Ecto neural progenitor cell (in vitro differentiated cells): ENCODE results near the gene CTDP1.

Experiments used
- DNase-seq: peaks from one replicate; pipeline ENCODE4 v3.0.0-alpha.2; 2018; ENCODE audit warnings: low spot score

The CTDP1 gene

GRCh38 chr18:79644666-79645057 is 34.9 kb upstream of the CTDP1 start:
- DNase-seq = no peak

- DNase-seq = no peak
Observed at GRCh38 chr18:79645291-79645983, 34.2 kb upstream of the CTDP1 start.

DNA sequence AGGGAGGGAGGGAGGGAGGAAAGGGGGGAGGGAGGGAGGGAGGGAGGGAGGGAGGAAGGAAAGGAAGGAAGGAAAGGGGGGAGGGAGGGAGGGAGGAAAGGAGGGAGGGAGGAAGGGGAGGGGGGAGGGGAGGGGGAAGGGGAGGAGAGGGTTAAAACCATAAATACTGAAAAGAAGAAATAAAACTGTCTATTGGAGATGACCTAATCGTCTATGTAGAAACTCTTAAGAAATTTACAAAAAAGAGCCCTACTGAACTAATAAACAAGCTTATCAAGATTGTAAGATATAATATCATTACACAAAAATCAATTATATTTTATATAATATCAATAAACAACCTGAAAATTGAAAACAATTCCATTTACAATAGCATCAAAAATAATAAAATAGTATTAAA is 32.3 kb upstream of the CTDP1 start:
- DNase-seq = no peak

DNA sequence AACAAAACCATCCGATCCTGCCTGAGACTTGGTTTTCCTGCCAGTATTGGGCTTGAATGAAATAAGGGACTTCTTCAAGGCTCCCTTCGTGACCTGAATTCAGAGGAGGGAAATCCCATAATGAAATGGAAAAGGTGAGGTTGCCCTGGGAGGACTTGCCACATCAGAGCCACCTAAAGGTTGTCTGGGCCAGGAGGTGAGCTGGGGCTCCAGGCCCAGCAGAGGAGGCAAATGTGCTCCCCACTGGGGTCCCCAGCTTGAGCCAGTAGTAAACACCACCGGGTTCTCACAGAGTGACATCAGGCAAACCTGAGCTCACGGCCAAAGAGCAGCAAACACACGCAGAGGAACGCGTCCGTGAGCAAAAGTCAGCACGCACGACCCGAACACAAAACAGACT is 28.6 kb upstream of the CTDP1 start:
- no peak for DNase-seq

DNA sequence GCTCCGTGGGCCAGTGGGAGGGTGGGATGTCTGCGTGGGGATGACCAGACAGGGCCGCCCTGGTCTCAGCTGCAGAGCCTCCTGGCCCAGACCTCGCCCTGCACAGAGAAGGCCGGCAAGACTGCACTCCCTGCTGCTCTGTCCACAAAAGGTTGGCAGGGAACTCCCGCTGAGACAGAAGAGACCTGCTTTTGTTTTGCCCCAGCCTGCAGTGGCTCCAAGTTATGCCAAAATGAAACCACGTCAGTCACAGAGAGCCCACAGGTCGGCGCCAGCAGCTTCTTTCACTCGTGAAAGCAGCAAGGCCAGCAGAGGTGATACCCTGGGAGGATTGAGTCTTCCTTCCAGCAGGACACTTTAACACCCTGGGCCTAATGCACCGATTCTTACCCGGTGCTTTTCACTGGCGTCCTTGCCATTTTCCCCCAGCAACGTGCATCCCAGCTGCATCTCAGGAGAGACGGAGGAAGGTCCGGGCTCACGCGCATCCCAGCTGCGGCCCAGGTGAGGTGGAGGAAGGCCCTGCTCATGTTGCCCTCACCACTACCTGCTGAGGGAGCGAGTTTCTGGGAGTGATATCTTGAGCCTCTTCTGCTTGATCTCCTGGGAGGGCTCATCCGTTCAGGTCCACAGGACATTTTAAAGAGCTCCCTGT is 22.1 kb upstream of the CTDP1 start:
- DNase-seq = no peak

- DNase-seq = no peak
Observed at GRCh38 chr18:79658366-79658765, 21.2 kb upstream of the CTDP1 start.

DNA sequence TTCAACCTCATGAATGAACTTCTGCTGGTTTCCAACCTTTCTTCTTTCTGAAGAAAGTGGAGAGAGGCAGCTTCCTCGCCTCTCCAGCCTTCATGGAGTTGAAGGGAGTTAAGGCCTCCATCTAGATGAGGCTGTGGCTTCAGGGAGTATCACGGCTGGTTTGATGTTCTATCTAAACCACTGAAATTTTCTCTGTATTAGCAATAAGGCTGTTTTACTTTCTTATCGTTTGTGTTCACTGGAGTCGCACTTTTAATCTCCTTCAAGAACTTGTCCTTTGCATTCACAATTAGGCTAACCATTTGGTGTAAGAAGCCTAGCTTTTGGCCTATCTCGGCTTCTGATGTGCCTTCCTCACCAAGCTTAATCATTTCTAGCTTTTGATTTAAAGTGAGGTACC is 19.9 kb upstream of the CTDP1 start:
- no peak for DNase-seq

DNA sequence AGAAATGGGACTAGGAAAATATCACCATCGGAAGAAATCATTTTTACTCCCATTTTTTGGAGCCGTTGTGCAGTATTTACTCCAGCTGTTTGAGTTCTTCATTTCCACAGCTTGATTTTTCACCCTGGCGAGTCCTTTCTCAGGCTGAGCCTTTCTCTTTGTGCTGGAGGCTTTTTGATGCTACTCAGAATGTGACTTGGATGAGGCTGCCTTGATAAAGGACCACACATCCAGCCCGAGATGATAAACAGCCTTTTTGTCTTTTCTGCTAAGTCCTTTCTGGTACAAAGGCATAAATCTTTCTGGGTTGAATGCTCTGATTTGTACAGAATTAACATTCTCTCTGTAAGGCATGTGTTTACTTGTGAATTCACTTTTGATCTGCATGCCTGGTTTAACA is 17.6 kb upstream of the CTDP1 start:
- DNase-seq = no peak

DNA sequence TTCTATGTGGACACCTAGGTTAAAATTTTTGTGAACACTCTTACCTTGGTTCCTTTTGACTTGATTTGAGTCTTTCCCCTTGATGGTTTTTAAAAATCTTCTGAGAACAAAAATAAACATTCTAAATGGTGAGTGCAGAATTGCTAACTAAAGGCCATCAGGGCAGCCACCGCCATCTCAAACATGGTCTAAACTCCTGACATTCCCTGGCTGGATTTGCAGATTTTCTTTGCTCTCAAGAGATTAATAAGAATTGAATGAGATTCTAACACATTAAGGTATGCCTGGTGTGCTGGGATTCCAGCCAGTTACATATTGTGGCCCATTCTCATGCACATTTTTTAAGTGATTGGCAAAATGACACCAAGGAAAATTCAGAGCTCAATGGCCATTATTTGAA is 17.2 kb upstream of the CTDP1 start:
- no peak for DNase-seq

DNA sequence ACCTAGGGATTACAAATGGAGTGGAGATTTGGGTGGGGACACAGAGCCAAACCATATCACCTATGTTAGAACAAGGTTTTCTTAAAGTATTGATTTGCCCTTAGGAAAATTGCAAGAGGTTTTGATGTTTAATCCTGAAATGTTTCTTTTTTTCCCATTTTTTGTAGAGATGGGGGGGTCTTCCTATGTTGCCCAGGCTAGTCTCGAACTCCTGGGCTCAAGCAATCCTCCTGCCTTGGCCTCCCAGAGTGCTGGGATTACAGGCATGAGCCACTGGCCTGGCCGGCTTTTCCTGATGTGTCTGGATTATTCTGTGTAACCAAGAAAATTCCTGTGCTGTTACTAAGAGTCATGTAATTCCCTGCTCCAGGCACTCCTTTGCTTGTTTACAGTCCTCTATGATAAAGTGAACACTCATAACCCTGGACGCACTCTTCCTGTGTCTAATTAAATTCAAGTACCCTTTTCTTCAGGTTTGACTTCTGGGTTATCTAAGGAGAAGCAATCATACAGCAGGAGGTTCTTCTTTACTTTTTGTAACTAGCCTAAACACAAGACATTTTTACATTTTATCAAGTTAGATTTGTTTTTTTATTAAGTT is 15.0 kb upstream of the CTDP1 start:
- no peak for DNase-seq

- DNase-seq = no peak
Observed at GRCh38 chr18:79668203-79668602, 11.4 kb upstream of the CTDP1 start.

GRCh38 chr18:79672490-79673276 is 6.9 kb upstream of the CTDP1 start:
- no peak for DNase-seq

- DNase-seq = no peak
Observed at GRCh38 chr18:79677221-79677620, 2.4 kb upstream of the CTDP1 start.

GRCh38 chr18:79677840-79678239 is 1.8 kb upstream of the CTDP1 start:
- no peak for DNase-seq

- peak; percentile 98 for DNase-seq
Observed at GRCh38 chr18:79678665-79679551, 695 bp upstream of the CTDP1 start.

- DNase-seq = peak; percentile 62
Observed at GRCh38 chr18:79680100-79680879, 687 bp downstream of the CTDP1 start.

GRCh38 chr18:79680891-79681339 is 1.3 kb downstream of the CTDP1 start:
- DNase-seq = no peak

GRCh38 chr18:79681484-79682387 is 2.1 kb downstream of the CTDP1 start:
- DNase-seq = no peak

- no peak for DNase-seq
Observed at GRCh38 chr18:79682481-79682880, 2.9 kb downstream of the CTDP1 start.
